GM19395 (cell line): Measurements from ENCODE around the gene ARHGAP22.

Source experiments
- ATAC-seq: cut with Tn5 transposase; IDR thresholded peaks from one replicate; pipeline ENCODE4 v1.9.1; 2021; ENCODE audit warnings: mild to moderate bottlenecking, moderate library complexity; ENCODE audit not compliant: unreplicated experiment

ARHGAP22 gene

GRCh38 chr10:48501787-48502771 lies 102.8 kb downstream of the ARHGAP22 start:
- ATAC-seq = no peak

- no peak for ATAC-seq
Observed at GRCh38 chr10:48501226-48501625, 103.6 kb downstream of the ARHGAP22 start.

DNA sequence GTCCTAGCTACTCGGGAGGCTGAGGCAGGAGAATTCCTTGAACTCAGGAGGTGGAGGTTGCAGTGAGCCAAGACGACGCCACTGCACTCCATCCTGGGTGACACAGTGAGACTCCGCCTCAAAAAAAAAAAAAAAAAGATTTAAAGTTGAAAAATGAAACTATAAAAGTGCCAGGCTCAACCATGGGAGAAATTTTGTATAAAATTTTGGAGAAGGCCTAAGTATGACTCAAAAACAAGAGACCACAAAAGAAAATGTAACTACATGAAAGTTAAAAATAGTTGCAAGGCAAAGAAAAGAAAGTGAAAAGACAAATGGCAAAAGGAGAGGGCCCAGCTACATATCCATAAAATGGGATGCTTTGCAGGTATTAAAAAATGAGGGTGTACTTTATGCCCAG lies 104.1 kb downstream of the ARHGAP22 start:
- ATAC-seq = no peak

- ATAC-seq = no peak
Observed at GRCh38 chr10:48498940-48499510, 105.8 kb downstream of the ARHGAP22 start.

GRCh38 chr10:48497780-48498770 lies 106.8 kb downstream of the ARHGAP22 start:
- ATAC-seq = no peak

DNA sequence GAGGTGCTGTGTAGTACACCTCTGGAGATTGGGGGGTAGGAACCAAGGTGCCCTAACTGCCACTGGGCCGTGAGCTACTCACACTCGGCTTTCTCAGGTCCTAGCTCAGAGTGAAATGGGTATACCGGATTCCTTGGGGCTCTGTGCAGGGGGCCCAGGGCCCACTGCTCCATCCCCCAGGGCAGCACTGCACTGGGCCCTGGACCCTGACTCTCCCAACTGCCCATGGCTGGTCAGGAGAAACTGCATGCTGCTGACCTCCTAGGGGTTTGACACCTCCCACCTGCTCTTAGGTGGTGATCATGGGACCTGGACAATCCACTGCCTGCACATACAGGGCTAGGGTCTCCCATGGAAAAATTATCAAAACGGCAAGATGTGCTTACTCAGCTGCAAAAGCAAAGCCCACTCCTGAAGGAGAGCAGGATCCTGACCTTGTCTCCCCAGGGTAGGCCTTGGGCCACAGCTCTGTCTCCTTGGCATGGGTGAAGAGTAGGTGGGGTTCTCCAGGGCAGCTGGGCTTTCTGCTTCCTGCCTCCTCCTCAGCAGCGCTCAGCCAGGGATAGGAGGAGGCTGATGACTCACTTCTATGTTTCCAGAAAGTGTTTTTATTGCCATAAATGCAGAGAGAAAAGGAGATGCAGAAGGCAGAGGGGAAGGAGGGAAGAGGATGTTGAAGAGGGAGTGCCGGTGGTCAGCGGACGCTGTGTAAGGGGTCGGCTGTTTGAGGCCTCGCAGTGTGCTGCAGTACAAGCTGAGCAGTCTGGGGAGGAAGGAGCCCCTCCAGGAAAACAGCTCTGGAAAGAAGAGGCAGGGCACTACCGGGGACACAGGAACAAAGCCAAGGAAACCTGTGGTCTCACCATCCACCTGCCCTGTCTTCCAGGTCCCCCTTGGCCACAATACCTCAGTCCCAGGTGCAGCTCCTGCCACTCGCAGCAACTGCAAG lies 107.8 kb downstream of the ARHGAP22 start:
- ATAC-seq = no peak

DNA sequence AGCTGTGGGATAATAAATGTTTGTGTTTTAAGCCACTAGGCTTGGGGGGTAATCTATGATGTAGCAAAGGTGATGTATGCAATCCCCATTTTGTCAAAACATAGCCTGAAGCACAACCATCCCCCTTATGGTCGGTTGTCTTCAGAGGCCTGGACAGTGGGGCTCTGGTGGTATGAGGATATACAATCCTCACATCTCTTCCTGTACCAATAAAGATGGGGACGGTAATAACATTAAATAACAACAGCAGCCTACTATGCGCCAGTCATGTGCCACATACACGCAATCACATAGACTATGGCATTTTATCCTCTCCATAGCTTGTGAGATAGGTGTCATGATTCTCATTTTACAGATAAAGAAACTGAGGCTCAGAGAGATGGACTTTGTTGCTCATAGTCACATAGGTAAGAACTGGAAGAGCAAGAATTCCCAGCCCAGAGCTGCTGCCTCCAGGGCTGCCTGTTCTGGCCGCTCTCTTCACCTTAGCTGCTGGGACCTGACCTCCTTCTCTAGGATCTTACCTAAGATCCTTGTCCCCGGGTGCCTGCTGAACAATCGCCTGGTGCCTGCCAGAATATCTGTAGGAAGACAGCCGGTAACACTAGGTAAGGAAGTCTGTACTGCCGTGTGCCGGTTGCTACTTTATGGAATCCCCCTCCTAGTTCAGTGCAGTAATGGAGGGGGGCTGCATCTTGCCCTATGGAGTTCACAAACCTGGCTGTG lies 108.6 kb downstream of the ARHGAP22 start:
- ATAC-seq = no peak

- no peak for ATAC-seq
Observed at GRCh38 chr10:48495282-48496045, 109.4 kb downstream of the ARHGAP22 start.

DNA sequence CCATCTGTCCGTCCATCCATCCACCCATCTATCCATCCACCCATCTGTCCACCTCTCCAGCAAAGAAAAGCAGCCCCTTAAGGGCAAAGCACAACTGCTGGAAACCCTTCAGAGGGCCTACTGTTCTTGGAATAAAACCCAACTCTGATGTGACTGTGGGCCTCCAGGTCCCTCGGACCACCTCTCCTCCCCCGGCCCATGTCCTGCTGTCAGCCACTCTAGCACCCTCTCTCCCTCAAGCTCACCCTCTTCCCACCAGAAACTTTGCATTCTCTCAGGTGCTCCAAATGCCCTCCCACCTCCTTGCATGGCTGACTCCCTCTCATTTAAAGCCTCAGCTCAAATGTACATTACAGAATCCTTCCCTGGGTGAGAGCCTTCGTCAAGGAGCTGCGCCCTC lies 110.3 kb downstream of the ARHGAP22 start:
- ATAC-seq = no peak

GRCh38 chr10:48494073-48494472 lies 110.8 kb downstream of the ARHGAP22 start:
- no peak for ATAC-seq

DNA sequence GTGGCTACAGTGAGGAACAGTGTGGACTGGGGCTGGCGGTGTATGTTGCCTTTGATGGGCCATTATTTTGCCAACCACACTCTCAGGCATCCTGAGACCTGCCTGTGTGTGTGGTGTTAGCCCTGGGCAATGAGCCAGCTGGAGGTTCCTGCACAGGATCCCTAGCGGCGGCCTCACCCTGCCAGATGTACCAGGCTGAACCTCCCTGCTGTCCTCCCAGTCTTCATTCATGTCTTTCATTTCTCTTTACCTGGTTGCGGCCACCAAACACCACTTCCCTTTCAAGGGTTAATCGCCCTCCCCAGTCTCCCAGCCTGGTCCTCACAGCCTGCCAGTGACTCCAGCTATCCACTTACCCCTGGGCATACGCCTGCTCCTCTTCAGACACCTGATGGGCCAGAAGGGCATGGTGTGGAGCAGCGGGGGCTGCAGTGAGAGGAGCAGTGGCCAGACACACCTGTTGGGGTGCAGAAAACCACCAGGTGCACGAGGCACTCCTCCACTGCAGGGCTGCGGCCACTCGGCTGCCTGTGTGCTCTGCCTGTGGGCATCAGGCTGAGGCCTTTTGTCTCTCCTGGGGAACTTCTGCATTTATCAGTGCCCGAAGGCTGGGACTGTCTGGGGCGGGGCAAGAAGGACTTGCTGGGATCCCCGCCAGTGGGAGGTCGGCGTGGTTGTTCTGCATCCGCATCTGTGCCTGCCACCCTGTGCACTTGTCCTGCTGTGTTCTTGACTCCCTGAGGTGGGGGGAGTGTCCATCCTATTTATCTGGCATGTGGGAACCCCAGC lies 111.6 kb downstream of the ARHGAP22 start:
- no peak for ATAC-seq

DNA sequence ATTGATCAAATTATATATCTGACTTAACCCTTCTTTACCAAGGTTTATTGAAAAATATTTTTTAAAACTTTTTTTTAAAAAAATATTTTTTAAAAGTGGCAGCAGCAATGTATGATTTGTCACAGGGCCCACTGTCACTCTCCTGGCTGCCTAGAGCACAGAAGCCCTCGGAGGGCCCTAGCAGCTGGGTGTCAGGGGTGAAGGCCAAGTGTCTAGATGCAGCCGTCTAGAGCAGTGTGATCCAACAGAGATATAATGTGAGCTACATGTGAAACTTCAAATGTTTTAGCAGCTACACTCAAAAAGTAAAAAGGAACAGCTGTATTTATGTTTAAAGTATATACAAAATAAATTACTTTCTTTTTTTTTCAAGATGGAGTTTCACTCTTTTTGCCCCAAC lies 112.7 kb downstream of the ARHGAP22 start:
- no peak for ATAC-seq

- no peak for ATAC-seq
Observed at GRCh38 chr10:48491392-48492139, 113.3 kb downstream of the ARHGAP22 start.

DNA sequence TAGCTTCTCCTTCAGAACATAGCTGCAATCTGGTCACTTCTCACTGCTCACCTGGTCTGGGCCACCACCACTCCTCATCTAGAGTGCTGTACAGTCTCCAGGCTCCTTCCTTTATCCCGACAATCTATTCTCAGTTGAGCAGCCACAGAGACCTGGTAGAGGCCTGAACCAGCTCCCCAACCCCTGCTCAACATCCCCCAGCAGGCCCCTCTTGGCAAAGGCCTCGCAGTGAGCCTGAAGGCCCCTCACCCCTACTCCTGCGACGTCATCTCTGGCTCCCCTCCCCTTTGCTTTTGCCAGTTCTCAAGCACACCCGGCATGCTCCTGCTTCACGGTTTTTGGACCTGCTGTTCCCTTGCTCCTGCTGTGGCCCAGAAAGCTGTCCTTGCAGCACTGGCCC lies 113.9 kb downstream of the ARHGAP22 start:
- no peak for ATAC-seq

- no peak for ATAC-seq
Observed at GRCh38 chr10:48490571-48490940, 114.3 kb downstream of the ARHGAP22 start.

GRCh38 chr10:48489099-48489498 lies 115.8 kb downstream of the ARHGAP22 start:
- no peak for ATAC-seq

DNA sequence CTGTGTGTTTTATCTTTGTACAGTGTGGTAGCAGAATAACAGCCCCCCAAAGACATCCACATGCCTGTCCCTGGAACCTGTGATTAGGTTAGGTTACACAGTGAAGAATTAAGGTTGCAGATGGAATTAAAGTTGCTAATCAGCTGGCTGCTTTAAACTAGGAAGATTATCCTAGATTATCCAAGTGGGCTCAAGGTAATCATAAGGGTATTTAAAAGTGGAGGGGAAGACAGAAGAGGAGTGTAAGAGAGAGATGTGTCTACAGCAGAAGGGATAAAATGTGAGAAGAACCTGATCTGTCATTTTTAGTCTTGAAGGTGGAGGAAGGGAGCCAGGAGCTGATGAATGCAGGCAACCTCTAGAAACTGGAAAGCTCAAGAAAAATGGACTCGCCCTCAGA lies 117.6 kb downstream of the ARHGAP22 start:
- no peak for ATAC-seq
